HK-2 (cell line): ENCODE results near the gene SUMO2.
A peak's percentile ranks its signal among the peaks of the same experiment; 100 is the strongest.
"Not testable (repeated sequence)": the region's sequence is repeated elsewhere in the genome, so short reads cannot be mapped to it uniquely, and the experiment has no call there.

ENCODE experiments used
- DNase-seq: peaks from one replicate; pipeline ENCODE4 v3.0.0-alpha.2; 2018; ENCODE audit not compliant: unreplicated experiment

The SUMO2 gene

DNA sequence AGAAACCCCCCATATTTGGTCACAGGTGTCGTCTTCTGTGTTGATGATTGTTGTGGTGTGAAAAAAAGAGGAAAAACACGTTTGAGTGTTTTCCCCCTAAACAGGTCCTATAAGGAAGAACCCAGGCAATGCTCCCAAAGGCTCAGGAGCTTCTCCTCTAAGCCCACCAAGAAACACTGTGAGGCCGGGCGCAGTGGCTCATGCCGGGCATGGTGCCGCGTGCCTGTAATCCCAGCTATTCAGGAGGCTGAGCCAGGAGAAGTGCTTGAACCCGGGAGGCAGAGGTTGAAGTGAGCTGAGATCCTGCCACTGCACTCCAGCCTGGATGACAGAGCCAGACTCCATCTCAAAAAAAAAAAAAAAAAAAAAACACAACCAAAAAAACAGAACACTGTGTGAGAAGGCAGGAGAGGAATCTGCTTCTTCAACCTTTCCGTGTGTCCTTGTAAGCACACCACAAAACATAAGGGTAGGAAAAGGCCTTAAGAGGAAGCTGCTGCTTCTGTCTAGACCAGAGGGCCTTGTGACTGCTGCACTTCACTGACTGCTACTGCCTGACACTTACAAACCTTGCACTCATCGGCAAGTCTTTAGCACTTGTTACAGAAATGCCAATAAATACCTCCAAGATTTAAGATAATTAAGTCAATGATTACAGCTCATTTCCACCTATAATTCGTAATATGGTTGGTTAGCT, 37.8 kb downstream of the SUMO2 start:
- no peak for DNase-seq

DNA sequence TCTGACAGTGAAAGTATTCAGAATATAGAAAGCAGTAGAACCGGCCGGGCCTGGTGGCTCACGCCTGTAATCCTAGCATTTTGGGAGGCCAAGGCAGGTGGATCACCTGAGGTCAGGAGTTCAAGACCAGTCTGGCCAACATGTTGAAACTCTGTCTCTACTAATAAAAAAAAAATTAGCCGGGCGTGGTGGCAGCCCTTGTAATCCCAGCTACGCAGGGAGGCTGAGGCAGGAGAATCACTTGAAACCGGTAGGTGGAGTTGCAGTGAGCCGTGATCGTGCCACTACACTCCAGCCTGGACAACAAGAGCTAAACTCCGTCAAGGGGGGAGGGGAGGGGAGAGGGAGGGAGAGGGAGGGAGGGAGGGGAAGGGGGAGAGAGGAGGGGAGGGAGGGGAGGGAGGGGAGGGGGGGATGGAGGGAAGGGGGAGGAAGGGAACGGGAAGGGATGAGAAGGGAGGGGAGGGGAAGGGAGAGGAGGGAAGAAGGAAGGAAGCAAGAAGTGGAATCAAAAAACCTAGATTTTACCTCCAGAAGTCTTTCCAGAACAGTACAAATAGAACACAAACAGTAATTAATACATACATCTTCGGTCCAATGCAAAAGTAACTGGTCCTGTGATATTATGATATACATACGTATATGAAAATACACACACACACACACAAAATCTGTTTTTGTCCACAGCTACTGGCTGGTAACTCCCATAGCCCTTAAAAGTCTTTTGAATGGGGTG, 40.4 kb downstream of the SUMO2 start:
- DNase-seq: no peak

DNA sequence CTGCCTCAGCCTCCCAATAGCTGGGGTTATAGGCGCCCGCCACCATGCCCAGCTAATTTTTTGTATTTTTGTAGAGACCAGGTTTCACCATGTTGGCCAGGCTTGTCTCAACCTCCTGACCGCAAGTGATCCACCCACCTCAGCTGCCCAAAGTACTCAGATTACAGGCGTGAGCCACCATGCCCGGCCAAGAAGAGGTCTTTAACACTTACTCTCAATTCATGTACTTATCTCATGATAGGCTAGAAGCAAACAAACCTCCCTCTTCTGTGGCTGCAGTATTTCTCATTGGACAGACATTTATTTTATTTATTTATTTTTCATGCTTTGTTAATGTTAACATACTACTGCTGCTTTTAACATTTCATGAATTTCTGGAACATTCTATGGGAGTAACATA, 44.2 kb downstream of the SUMO2 start:
- DNase-seq: no peak

DNA sequence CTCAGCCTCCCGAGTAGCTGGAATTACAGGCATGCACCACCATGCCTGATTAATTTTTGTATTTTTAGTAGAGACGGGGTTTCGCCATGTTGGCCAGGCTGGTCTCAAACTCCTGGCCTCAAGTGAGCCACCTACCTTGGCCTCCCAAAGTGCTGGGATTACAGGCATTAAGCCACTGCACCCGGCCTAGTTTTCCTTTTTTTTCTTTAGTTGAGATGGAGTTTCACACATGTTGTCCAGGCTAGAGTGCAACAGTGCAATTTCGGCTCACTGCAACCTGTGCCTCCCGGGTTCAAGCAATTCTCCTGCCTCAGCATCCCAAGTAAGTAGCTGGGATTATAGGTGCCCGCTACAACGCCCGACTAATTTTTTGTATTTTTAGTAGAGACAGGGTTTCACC, 45.0 kb downstream of the SUMO2 start:
- not testable (repeated sequence) for DNase-seq

DNA sequence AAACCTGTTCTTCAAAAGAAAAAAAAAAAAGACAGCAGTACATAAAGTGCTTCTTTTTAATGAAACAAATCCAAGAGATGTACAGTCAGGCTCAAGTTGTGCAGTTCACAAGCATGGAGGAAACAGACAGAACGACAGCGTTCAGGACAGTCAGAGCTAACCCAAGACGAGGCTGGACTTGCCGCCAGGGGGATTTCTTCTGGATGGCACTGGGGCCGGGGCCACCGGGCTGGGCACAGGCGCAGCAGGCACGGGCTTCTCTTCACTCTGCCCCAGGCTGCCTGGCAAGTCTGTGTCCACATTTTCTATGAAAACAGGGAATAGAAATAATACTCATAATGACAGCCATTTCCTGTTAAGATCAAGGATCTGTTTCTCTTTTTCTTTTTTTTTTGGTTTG, 46.8 kb downstream of the SUMO2 start:
- no peak for DNase-seq

DNA sequence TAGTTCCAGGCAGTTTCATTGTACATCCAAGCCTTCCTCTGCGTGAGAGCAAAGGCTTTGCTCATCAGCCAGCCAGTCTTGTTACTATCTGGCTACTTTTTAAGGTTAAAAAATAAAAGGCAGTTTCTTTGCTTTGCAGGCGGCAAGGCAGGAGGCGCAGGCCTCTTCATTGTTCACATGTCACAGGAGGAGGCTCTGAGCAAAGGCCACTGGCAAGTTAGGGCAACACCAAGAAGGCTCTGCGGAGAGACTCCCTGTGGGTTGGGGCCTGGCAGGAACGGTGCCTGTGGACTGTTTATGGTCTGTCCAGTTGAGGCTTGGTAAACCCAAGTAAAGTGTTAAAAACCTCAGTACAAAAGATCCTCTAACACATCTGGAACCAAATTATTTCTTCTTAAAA, 47.3 kb downstream of the SUMO2 start:
- DNase-seq: no peak

DNA sequence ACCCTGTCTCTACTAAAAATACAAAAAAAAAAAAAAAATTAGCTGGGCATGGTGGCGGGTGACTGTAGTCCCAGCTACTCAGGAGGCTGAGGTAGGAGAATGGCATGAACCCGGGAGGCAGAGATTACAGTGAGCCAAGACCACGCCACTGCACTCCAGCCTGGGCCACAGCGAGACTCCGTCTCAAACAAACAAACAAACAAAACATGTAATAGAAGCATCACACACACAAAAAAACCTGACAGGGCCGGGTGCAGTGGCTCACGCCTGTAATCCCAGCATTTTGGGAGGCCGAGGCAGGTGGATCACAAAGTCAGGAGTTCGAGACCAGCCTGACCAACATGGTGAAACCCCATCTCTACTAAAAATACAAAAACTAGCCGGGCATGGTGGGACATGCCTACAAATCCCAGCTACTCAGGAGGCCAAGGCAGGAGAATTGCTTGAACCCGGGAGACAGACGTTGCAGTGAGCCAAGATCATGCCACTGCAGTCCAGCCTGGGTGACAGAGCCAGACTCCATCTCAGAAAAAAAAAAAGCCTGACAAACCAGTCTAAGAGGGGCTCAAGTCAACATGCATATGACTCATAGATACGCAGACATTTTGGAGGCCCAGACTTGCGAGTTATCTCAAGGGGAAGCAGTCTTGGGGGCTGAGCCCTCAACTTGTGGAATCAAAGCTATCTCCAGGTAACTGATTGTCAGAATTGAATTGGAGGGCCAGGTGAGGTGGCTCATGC, 49.0 kb downstream of the SUMO2 start:
- DNase-seq: not testable (repeated sequence)

DNA sequence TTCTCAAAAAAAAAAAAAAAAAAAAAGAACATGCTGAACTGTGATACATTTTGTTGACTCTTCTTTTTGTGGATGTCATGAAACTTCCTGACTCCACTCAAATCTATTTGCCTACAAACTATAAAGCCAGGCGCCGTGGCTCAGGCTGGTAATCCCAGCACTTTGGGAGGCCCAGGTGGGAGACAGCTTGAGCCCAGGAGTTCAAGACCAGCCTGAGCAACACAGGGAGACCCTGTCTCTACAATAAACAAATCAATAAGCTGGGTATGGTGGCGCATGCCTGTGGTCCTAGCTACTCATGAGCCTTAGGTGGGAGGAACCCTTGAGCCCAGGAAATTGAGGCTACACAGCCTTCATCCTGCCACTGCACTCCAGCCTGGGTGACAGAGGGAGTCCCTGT, 49.8 kb downstream of the SUMO2 start:
- no peak for DNase-seq

DNA sequence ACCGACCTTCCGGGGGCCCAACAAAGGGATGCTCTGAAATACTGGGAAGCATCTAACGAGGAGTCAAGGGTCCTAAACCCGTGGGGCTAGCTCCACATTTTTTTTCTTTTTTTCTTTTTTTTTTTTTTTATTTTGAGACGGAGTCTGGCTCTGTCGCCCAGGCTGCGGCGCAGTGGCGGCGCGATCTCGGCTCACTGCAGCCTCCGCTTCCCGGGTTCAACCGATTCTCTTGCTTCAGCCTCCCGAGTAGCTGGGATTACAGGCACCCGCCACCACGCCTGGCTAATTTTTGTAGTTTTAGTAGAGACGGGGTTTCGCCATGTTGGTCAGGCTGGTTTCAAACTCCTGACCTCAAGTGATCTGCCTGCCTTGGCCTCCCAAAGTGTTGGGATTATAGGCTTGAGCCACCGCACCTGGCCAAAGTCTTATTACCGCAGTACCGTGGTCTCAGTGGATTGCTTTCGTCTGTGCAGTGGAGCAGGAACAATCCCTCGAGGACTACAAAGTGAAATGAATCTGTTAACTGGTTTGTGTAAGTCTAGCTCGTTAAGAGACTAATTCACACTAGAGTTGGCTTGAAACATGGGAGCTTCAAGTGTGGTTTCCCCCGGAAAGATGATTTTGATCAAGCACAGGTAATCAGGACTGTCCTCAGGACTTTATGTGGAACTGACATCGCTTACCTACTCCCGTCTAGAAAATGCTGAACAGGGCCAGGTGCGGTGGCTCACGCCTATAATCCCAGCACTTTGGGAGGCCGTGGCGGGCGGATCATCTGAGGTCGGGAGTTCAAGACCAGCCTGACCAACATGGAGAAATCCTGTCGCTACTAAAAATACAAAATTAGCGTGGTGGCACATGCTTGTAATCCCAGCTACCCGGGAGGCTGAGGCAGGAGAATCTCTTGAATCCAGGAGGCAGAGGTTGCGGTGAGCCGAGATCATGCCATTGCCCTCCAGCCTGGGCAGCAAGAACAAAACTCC, 50.5 kb downstream of the SUMO2 start:
- not testable (repeated sequence) for DNase-seq

DNA sequence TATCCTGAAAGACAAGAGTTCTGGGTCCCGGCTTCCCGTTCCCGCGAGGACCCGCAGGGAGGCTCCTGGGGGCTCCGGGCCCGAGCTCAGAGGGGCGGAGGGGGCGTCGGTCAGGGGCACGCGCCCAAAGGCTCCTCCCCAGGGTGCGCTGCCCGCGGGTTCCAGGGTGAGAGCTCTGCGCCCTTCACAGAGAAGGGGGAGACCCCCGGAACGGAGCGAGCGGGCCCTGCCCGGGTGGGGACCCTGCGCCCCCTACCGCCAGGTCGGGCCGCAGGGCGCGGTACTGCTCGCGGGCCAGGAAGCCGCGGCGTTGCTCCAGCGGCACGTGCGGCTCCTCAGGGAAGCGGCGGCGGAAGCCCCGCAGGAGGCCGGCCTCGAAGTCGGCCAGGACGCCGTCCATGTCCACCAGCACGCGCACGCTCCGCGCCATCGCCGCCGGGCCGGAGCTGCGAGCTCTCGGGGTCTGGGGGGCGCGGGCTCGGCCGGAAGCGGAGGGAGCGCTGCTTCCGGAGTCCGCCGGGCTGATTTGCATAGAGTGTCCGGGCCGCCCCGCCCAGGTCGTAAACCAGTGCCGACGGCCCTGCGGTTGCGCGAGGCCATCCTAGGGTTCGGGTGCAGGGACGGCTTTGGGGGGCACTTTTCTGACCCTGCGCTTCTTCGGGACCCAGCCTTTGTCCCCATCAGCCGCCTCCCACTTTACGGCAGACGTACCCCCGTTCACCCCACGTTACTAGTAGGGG, 51.3 kb downstream of the SUMO2 start, which contains the start of gene NT5C:
NT5C (minus strand) TSS at position 465 of the 740 bp plus-strand sequence; CDS start at position 430, 35 bp downstream.
- DNase-seq: peak; percentile 86

DNA sequence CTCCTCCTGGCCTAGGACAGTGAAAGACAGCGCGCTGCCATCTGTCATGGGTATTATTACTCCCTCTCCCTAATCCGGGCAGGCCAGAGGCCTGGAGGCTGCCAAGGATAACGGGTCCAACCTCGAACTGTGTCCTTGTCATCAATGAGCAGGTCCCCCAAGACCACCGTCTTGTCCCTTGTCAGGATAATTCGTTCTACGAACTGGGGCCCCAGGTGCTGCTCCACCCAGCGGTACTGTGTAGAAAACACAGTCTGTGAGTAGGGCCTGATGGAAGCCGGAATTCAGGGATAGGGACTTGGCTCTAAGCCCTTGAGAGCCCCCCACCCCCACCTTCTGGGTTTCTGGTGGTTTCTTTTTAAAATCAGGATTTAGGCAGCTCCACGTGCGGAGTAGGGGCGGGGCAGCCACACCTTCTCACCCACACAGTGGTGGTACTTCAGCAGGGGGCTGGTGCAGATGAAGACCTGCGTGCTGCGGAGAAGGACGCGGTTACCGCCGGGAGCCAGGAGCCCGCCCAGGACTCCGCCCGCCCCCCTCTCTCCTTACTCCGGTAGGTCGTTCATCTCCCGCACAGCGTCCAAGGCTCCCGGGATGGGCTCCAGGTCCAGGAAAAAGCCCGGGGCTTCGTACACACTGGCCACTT, 52.0 kb downstream of the SUMO2 start:
- DNase-seq: peak; percentile 65

DNA sequence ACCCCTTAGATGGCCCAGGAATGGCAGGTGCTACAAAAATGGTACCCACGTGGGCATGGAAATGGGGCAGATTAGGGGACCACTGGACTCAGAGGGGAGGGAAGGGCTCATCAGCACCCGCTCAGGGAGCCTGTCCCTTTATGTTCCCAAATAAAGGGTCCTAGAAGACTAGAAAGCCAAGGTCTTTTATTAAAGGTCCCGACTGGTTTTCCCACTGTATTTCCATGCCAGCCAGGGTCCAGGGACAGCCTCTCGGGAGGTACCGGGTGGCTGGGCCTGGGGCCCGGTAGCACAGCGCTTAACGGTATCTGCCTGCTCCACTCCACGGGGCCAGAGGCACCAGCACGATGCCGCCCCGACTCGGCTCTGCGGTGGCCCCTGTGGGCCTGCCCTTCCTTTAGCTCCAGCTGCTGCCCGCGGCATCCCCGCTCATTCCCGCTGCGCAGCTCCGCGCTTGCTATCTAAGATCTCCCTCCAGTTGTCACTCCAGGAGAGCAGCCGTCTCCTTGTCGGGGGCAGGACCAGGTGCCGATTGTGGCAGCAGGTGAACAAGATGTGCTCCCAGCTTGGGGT, 52.6 kb downstream of the SUMO2 start:
- no peak for DNase-seq

DNA sequence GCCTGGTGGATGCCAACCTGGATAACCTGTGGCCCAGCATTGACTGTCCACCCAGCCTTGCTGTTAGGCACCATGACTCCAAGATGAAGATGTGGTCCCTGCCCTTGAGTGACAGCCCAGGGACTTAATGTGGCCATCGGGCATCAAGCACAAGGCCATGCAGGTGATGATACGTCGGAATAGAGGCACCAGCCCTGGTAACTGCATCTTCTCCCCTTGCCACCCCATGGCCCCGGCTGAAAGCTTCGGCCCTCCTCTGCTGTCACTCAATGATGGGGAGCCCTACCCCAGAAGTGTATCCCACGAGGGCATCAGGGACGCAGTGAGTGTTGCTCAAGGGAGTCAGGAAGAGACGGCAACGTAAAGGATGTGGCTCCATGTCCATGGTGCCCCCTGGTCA, 53.2 kb downstream of the SUMO2 start:
- no peak for DNase-seq

DNA sequence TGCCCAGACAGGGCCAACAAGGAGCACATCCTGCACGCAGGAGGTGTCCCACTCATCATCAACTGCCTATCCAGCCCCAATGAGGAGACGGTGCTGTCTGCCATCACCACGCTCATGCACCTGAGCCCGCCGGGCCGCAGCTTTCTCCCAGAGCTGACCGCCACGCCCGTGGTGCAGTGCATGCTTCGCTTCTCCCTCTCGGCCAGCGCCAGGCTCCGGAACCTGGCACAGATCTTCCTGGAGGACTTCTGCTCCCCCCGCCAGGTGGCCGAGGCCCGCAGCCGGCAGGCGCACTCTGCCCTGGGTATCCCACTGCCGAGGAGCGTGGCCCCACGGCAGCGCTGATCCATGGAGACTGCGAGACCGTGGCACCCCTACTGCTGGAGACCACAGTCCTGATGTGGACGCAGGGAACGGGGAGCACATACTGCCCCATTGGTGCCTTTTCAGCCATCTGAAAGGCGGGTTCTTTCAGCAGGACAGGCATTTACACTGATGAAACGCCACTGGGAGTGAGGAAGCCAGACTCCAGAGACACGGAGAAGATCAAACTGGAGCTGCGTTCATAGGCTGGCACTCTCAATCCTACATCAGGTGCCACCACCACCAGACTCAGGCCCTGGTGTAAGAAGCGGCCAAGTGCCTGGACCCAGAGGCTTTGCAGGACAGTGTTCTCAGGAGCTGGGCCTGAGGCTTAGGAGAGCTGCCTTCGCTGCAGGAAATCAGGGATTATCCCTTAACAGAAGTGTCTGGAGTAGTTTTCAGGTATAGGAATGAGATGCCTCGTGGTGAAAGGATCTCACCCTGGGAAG, 53.9 kb downstream of the SUMO2 start:
- no peak for DNase-seq

DNA sequence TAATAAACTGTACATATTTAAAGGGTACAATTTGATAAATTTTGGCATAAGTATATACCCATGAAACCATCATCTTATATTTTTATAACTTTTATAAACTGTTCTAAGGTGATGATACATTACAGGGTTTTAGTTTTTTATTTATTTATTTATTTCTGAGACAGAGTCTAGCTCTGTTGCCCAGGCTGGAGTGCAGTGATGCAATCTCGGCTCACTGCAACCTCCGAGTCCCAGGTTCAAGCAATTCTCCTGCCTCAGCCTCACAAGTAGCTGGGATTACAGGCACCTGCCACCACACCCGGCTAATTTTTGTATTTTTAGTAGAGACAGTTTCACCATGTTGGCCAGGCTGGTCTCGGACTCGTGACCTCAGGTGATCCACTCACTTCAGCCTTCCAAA, 54.8 kb downstream of the SUMO2 start:
- DNase-seq: not testable (repeated sequence)

DNA sequence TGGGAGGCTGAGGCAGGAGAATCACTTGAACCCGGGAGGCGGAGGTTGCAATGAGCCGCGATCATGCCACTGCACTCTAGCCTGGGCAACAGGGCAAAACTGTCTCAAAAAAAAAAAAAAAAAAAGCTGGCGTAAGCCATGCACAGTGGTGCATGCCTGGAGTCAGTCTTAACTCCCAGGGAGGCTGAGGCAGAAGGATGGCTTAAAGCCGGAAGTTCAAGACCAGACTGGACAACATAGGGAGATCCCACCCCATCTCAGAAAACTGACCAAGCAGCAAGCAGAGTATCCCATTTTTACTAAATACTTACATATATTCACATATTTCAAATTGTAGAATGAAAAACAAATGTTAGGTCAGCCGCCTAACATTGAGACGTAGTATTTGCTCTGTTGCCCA, 55.8 kb downstream of the SUMO2 start:
- no peak for DNase-seq

DNA sequence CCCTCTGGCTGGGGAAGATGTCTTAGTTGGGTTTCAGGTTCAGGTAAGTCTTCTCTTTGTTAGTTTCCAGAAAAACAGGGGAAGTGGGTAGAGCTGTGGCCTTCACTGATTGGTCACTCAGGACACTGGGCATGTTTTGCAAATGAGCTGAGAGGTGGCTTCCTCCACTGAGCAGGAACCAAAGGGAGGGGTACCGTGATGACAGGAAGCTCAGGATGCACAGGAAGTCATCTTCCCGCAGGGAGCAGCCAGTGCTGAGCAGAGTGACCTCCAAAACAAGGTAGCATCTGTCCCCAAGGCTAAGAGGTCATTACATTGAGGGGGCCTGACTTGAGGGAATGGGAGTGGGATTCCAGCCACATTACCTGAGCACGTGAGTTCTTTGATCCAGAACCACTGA, 56.8 kb downstream of the SUMO2 start:
- DNase-seq: no peak

DNA sequence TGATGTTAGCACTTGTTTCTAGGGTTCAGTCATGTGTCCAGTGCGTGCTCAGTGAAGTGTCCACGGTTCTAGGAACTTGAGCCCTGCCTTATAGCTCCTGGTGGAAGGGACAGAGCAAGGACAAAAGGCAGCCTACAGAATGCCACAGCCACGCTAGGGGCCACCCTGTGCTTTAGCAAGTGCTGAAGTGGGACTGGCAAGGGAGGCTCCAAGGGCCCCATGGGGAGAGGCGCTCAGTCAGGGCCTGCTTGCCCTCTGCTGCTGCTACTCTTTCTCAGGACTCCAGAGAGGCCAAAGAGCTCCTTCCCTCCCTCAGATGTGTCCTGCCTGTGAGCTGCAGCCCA, 58.0 kb downstream of the SUMO2 start:
- DNase-seq: no peak
